GM23338 (cell line): ENCODE measurements around the gene GAN. TPM values are rescaled to one million over a fixed set of nuclear protein-coding genes. Genes with fewer than 3 reads are reported as not detected.

Source experiments
- EZH2 ChIP-seq: fragments of 200-600 bp; sonication (generic); IDR thresholded peaks from one replicate; pipeline ENCODE4 v1.8.0; 2017; ENCODE audit warnings: antibody characterized with exemption, mild to moderate bottlenecking, low read depth; ENCODE audit not compliant: unreplicated experiment
- EZH2phosphoT487 ChIP-seq: fragments of 200-600 bp; sonication (generic); IDR thresholded peaks from one replicate; pipeline ENCODE4 v1.8.1; 2018; ENCODE audit warnings: antibody characterized with exemption; ENCODE audit not compliant: unreplicated experiment
- POLR2AphosphoS5 ChIP-seq: IDR thresholded peaks from 2 replicates; pipeline ENCODE4 v1.6.1; 2016; ENCODE audit warnings: antibody characterized with exemption, low read depth
- STAT1 ChIP-seq: IDR thresholded peaks from one replicate; pipeline ENCODE4 v1.6.1; 2016; ENCODE audit warnings: antibody characterized with exemption; ENCODE audit not compliant: unreplicated experiment
- ZNF331 ChIP-seq: fragments of 250-450 bp; sonication (Bioruptor Pico); IDR thresholded peaks from 2 replicates; pipeline ENCODE4 v1.5.0; 2020; ENCODE audit warnings: low read depth, mild to moderate bottlenecking, moderate library complexity
- polyA plus RNA-seq: library from polyadenylated mRNA; unstranded; fragments of >200 nt; fragmentation: Nextera tagmentation; extraction: Ambion mirVana; gene quantifications from 2 replicates; pipeline ENCODE4 v1.2.1, GENCODE V29; 2016
- total RNA-seq: library from RNA; depleted of rRNA; stranded (reverse); fragments of >200 nt; shearing (Covaris generic); gene quantifications from 2 replicates; pipeline ENCODE4 v1.2.3, GENCODE V29; 2014
- TF ChIP-seq, protein P1 (sequence below): fragments of 250-450 bp; sonication (Bioruptor Pico); IDR thresholded peaks from 2 replicates; pipeline ENCODE4 v1.5.0; 2020; ENCODE audit warnings: mild to moderate bottlenecking, moderate library complexity
- TF ChIP-seq, protein P2 (sequence below): IDR thresholded peaks from 2 replicates; pipeline ENCODE4 v1.6.1; 2016; ENCODE audit warnings: antibody characterized with exemption
- TF ChIP-seq, protein P3 (sequence below), 2 experiments: fragments of 200-600 bp in 1 of 2; sonication (generic) in 1 of 2; conservative IDR thresholded peaks; 2 replicates each; pipeline versions ENCODE4 v1.5.1 to v1.6.1; 2016 to 2017; ENCODE audit warnings: antibody characterized with exemption in 2 of 2, low read depth in 2 of 2, mild to moderate bottlenecking in 2 of 2, moderate library complexity in 1 of 2

The GAN gene
- total and polyA plus RNA-seq, 2 experiments from 2014 or later: 8.1 to 28.5 TPM

DNA sequence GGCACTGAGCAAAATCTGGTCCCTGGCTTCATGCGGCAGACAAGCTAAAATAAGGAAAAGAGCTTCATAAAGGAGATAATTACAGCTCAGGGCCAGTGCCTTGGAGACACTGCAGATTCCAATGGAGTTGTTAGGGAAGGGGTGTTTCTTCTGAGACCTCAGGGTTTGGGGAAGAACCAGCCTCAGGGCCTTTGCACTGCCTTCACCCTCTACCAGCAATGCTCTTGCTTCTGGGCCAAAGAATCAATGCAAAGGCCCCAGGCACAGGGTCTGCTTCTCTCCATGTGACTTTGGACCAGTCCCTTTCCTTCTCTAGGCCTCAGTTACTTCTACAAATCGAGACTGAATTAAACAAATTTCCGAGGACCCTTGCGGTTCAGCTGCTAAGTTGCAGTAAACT lies 36.2 kb upstream of the GAN start (continued):
- TF ChIP-seq, protein P1, sequence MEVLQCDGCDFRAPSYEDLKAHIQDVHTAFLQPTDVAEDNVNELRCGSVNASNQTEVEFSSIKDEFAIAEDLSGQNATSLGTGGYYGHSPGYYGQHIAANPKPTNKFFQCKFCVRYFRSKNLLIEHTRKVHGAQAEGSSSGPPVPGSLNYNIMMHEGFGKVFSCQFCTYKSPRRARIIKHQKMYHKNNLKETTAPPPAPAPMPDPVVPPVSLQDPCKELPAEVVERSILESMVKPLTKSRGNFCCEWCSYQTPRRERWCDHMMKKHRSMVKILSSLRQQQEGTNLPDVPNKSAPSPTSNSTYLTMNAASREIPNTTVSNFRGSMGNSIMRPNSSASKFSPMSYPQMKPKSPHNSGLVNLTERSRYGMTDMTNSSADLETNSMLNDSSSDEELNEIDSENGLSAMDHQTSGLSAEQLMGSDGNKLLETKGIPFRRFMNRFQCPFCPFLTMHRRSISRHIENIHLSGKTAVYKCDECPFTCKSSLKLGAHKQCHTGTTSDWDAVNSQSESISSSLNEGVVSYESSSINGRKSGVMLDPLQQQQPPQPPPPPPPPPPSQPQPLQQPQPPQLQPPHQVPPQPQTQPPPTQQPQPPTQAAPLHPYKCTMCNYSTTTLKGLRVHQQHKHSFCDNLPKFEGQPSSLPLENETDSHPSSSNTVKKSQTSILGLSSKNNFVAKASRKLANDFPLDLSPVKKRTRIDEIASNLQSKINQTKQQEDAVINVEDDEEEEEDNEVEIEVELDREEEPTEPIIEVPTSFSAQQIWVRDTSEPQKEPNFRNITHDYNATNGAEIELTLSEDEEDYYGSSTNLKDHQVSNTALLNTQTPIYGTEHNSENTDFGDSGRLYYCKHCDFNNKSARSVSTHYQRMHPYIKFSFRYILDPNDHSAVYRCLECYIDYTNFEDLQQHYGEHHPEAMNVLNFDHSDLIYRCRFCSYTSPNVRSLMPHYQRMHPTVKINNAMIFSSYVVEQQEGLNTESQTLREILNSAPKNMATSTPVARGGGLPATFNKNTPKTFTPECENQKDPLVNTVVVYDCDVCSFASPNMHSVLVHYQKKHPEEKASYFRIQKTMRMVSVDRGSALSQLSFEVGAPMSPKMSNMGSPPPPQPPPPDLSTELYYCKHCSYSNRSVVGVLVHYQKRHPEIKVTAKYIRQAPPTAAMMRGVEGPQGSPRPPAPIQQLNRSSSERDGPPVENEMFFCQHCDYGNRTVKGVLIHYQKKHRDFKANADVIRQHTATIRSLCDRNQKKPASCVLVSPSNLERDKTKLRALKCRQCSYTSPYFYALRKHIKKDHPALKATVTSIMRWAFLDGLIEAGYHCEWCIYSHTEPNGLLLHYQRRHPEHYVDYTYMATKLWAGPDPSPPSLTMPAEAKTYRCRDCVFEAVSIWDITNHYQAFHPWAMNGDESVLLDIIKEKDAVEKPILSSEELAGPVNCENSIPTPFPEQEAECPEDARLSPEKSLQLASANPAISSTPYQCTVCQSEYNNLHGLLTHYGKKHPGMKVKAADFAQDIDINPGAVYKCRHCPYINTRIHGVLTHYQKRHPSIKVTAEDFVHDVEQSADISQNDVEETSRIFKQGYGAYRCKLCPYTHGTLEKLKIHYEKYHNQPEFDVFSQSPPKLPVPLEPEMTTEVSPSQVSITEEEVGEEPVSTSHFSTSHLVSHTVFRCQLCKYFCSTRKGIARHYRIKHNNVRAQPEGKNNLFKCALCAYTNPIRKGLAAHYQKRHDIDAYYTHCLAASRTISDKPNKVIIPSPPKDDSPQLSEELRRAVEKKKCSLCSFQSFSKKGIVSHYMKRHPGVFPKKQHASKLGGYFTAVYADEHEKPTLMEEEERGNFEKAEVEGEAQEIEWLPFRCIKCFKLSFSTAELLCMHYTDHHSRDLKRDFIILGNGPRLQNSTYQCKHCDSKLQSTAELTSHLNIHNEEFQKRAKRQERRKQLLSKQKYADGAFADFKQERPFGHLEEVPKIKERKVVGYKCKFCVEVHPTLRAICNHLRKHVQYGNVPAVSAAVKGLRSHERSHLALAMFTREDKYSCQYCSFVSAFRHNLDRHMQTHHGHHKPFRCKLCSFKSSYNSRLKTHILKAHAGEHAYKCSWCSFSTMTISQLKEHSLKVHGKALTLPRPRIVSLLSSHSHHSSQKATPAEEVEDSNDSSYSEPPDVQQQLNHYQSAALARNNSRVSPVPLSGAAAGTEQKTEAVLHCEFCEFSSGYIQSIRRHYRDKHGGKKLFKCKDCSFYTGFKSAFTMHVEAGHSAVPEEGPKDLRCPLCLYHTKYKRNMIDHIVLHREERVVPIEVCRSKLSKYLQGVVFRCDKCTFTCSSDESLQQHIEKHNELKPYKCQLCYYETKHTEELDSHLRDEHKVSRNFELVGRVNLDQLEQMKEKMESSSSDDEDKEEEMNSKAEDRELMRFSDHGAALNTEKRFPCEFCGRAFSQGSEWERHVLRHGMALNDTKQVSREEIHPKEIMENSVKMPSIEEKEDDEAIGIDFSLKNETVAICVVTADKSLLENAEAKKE: no peak
- TF ChIP-seq STAT1 (no peak), EZH2 (no peak), ZNF331 (CRISPR knock-in tag) (no peak), POLR2AphosphoS5 (no peak), EZH2phosphoT487 (no peak)
- TF ChIP-seq, protein P2, sequence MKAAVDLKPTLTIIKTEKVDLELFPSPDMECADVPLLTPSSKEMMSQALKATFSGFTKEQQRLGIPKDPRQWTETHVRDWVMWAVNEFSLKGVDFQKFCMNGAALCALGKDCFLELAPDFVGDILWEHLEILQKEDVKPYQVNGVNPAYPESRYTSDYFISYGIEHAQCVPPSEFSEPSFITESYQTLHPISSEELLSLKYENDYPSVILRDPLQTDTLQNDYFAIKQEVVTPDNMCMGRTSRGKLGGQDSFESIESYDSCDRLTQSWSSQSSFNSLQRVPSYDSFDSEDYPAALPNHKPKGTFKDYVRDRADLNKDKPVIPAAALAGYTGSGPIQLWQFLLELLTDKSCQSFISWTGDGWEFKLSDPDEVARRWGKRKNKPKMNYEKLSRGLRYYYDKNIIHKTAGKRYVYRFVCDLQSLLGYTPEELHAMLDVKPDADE: no peak
- TF ChIP-seq, protein P3, sequence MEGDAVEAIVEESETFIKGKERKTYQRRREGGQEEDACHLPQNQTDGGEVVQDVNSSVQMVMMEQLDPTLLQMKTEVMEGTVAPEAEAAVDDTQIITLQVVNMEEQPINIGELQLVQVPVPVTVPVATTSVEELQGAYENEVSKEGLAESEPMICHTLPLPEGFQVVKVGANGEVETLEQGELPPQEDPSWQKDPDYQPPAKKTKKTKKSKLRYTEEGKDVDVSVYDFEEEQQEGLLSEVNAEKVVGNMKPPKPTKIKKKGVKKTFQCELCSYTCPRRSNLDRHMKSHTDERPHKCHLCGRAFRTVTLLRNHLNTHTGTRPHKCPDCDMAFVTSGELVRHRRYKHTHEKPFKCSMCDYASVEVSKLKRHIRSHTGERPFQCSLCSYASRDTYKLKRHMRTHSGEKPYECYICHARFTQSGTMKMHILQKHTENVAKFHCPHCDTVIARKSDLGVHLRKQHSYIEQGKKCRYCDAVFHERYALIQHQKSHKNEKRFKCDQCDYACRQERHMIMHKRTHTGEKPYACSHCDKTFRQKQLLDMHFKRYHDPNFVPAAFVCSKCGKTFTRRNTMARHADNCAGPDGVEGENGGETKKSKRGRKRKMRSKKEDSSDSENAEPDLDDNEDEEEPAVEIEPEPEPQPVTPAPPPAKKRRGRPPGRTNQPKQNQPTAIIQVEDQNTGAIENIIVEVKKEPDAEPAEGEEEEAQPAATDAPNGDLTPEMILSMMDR (conservative IDR thresholded peaks at IDR 0.05; ENCODE audit: low read depth in 2 of 2): no peak
